Mesenteric fat pad (tissue), 1 donor: ENCODE measurements around the gene DTWD2. TPM values are rescaled to one million over a fixed set of nuclear protein-coding genes. Genes with fewer than 3 reads are reported as not detected.
"Not testable (repeated sequence)": the region's sequence is repeated elsewhere in the genome, so short reads cannot be mapped to it uniquely, and the experiment has no call there.

Experiments used
- DNase-seq: peaks from one replicate; pipeline ENCODE4 v3.0.0-alpha.2; 2020; ENCODE audit warnings: low spot score
- total RNA-seq: library from RNA; stranded (reverse); fragmentation: NEBNext Ultra II Directional; extraction: Animal tissue kit (Norgen Biotek cat#: 25700); gene quantifications from one replicate; pipeline ENCODE4 v1.2.1, GENCODE V29; 2021
- donor health status: DM: yes; HTN: yes; CAD: no.

DTWD2 gene
- total RNA-seq, 1 donor from 2014 or later, result 5.7 TPM

DNA sequence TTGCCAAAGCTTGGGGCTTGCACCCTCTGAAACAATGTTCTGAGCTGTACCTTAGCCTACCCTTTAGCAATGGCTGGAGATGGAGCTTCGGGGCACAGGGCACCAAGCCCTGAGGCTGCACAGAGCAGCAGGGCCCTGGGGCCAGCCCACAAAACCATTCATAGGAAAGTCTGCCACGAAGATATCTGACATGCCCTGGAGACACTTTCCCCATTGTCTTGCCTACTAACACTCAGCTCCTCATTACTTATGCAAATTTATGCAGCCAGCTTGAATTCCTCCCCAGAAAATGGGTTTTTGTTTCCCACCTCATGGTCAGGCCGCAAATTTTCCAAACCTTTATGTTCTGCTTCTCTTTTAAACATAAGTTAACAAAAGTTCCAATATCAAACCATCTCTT, 105.7 kb downstream of the DTWD2 start:
- DNase-seq, result no peak

DNA sequence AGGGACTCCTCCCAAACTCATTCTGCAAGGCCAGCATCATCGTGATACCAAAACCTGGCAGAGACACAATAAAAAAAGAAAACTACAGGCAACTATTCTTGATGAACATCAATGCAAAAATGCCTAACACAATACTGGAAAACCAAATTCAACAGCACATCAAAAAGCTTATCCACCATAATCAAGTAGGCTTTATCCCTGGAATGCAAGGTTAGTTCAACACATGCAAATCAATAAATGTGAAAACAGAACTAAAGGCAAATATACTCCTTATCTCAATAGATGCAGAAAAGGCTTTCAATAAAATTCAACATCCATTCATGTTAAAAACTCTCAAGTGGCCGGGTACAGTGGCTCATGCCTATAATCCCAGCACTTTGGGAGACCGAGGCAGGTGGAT, 111.5 kb downstream of the DTWD2 start:
- not testable (repeated sequence) for DNase-seq

DNA sequence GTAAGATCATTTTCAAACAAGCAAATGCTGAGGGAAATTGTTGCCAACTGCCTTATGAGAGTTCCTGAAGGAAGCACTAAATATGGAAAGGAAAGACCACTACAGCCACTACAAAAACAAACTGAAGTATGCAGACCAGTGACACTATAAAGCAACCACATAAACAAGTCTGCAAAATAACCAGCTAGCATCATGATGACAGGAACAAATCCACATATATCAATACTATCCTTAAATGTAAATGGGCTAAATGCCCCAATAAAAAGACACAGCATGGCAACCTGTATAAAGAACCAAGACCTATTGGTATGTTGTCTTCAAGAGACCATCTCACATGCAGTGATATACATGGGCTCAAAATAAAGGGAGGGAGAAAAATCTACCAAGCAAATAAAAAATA, 113.2 kb downstream of the DTWD2 start:
- DNase-seq, result no peak

DNA sequence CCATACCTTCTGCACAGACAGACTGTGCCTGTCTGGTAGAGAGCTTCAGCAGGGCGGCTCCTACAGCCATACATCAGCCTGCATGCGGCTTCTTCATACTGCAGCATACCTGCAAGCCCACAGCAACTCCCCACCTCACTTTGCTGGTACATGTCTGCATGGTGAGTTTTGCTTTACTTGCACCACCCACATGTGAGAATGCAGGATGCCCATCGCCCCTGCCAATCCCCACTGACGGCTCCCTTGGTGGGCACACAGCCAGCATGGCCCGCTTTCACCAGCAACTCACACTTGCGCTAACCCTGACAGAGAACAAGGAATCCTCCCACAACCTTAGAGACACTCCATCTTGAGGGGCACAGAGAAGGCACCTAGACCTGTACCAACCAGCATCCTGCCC, 114.9 kb downstream of the DTWD2 start:
- no peak for DNase-seq

DNA sequence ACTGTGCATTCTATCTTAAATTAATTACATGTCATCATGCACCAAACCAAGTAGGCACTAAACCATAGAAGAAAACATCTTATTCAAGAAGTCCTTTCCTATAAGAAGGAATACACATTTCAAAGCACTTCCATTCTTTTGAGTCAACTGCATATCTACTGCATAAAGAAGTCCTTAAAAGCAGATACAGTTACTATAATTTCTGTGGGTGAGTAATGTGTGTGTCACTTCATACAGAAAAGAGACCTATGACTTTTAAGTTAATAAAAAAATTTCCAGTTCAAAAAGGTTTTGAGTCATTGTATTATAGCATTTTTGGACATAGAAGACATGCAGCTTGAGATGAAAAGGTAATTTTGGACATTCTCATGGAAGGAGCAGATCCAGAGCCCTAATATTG, 125.0 kb downstream of the DTWD2 start:
- DNase-seq, result no peak

DNA sequence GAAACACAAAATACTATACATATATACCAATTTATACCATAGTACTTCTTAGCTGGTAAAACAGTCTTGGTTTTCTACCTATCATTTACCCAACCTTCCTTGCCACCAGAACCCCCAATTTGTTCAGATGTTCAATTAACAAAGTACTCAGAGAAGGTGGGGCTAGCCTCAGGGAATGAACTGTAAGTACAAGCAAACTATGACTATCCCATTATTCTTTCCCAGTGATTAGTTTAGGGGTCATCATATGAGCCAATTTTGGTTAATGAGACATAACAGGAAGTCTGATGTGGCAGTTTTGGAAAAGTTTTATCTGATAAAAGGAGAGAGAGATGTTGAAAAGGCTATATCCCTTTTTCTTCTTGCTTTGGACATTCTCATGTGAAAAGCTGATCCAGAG, 125.8 kb downstream of the DTWD2 start:
- DNase-seq, result no peak

DNA sequence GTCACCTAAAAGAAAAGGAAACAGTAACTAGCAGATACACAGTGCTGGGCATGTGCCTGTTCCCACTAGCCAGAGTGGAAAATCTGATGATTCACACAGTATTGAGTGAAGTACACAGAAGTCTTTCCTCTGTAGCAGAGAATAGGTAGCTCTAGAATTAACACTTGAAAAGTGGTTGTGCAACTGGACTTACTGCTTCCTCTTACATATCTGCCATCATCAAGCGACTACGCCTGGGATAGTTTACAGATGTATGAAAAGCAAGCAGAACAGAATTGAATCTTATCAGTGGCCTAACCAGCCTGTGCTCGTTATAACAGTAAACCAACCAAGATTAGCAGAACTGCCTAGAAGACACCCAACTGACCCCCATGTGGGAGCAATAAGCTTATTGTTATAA, 130.6 kb downstream of the DTWD2 start:
- no peak for DNase-seq

DNA sequence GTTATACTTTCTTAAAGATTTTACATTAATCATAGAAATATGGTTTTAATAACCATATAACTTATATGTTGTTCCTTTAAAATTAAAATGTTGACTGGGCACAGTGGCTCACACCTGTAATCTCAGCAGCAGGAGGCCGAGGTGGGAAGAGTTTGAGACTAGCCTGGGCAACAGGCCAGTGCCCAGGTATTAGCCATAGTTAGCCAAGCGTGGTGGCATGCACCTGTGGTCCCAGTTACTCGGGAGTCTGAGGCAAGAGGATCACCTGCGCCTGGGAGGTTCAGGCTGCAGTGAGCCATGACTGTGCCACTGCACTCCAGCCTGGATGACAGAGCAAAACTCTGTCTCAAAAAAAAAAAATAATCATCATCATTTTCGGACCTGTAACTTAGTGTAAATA, 133.5 kb downstream of the DTWD2 start:
- no peak for DNase-seq

DNA sequence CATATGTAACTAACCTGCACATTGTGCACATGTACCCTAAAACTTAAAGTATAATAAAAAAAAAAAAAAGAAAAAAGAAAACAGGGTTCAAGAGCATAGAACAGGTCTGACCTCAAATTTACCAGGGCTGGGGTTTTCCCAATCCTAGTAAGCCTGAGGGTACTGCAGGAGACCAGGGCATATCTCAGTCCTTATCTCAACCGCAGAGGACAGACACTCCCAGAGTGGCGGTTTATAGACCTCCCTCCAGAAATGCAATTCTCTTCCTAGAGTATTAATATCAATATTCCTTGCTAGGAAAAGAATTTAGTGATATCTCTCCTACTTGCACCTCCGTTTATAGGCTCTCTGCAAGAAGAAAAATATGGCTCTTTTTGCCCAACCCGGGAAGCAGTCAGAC, 136.6 kb downstream of the DTWD2 start:
- DNase-seq, result not testable (repeated sequence)

DNA sequence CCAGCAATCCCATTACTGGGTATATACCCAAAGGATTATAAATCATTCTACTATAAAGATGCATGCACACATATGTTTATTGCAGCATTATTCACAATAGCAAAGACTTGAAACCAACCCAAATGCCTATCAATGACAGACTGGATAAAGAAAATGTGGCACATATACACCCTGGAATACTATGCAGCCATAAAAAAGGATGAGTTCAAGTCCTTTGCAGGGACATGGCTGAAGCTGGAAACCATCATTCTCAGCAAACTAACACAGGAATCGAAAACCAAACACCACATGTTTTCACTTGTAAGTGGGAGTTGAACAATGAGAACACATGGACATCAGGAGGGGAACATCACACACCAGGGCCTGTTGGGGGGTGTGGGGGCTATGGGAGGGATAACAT, 138.8 kb downstream of the DTWD2 start:
- not testable (repeated sequence) for DNase-seq

DNA sequence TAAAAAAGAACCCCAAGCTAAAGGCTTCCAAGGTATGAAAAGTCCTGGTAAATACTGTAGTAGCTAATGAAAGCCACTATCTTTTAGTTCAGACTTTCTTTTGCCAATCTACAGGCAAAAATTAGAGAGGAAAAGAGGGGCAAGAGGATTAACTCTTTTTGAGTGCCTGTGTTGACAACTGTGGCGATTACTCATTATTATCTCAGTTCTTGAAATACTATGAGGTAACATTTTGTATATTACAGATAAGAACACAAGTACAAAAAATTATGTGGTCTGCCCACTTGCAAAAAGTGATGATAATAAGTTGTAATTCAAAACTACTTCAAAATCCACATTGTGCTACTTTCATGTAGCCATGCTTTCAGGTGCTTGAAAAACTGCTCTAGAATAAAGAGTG, 144.0 kb downstream of the DTWD2 start:
- DNase-seq, result no peak

DNA sequence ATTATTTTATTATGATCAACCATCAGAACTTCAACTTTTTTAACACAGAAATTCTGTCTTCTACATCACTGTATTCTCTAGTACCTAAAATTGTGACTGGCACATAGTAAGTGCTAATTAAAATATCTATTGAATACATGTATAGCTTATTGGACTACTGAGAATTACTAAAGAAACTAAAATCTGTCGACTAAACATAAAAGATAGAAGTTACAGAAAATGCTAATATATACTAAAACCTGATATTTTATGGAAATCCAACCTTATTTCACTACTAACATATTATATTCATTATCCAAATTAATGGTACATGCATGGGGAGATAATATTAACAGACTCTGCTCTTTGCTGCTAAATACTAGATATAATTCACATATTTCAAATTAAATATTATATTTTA, 153.6 kb downstream of the DTWD2 start:
- no peak for DNase-seq

DNA sequence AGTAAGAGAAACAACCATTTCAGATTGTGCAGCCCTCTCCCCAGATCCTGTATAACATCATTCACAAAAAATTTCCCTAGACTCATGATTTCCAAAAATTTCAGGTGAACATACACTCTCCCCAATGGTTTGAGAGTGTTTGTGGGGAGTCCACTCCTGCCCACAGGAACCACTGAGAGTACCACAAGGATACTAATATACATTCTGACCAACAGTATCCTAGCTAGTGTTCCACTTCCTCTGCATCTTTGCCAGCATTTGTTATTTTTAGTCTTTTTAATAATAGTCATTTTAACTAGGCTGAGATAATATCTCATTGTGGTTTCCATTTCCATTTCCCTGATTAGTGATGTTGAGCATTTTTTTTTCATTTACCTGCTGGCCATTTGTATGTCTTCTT, 155.4 kb downstream of the DTWD2 start:
- DNase-seq, result no peak

DNA sequence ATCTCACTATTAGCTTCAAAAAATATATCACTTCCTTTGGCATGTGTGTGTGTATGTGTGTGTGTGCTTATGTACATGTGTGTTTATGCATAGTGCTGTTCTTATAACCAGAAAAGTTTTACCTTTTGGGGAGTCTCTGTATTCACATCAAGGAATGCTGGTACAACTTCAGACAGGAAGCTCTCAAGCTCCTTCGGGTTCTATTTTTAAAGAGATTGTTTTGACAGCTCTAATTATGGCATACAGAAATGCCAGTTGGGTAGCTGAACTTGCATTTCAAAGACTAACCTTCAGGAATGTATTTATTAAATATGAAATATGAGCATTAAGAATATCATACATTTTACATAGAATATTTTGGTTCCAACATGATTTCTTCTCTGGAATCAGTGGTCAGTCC, 163.1 kb downstream of the DTWD2 start:
- DNase-seq, result no peak

DNA sequence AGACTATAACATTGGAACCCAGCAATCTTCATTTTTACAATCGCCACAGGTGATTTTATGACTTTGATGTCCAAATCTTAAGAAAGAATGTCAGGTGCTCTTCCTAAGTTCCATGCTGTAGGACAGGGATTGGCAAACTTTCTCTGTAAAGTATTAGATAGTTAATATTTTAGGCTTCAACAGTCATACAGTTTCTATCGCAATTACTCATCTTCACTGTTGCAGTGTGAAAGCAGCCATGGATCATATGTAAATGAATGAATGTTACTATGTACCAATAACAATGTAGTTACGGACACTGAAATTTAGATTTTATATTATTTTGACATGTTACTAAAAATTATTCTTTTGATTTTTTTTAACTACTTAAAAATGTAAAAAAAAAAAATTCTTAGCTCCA, 169.7 kb downstream of the DTWD2 start:
- DNase-seq, result no peak

DNA sequence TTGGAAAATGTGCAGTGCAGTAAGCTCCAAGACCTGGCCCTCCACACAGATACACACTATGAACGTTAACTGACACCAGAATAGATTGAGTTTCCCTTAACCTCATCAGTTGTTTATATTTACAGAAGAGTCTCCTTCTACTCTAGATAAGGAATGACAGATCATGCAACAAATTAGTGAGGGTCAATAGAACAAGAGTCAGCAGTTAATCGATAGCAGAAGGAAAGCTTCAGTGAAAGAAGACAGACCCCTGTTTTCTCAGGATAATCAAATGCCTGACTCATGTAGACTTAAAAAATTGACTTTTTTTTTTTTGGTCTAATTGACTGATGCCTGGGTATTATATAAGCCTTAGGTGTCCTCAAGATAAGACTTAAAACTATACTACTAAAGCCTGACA, 179.9 kb downstream of the DTWD2 start:
- DNase-seq, result no peak

DNA sequence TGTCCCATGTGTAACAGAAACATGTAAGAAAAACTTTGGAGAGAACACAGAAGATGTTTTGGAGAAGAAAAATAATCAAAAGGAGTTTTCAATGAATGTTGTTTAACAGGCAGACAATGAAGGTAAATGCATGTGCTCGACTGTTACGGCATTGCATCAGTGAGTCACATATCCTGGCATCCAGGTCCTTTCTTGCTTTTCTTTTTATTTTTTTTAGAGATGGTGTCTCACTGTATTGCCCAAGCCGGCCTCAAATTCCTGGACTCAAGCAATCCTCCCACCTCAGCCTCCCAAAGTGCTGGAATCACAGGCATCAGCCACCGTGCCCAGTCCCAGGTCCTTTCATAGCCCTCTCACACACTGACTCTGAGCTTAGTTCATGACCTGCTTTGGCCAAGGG, 181.8 kb downstream of the DTWD2 start:
- no peak for DNase-seq

DNA sequence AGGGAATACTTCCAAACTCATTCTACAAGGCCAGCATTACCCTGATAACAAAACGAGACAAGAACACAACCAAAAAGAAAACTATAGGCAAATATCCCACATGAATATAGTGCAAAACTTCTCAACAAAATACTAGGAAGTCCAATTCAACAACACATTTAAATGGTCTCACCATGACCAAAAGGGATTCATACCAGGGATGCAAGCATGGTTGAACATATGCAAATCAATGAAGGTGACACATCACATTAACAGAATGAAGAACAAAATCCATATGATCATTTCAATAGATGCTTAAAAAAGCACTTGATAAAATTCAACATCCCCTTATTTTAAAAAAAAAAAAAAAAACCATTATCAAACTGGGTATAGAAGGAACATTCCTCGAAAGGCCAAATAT, 186.0 kb downstream of the DTWD2 start:
- DNase-seq, result no peak

DNA sequence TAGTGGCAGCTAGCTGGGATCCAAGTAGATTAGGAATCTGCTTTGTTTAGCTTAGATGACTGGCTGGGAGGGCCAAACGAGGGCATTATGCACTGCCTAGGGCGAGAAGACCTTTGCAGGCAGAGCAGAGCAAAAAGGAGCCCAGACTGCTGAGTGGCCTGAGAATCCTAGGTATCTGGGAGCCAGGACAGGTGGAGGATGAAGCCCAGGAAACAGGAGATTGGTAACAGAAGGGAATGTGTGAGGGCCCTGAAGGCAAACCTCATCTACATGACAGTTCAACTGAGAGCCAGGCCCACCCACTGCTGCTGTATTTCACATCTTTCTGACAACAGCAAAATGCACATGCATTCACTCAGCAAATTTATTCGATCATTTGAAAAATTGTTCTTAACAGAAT, 192.3 kb downstream of the DTWD2 start:
- no peak for DNase-seq

DNA sequence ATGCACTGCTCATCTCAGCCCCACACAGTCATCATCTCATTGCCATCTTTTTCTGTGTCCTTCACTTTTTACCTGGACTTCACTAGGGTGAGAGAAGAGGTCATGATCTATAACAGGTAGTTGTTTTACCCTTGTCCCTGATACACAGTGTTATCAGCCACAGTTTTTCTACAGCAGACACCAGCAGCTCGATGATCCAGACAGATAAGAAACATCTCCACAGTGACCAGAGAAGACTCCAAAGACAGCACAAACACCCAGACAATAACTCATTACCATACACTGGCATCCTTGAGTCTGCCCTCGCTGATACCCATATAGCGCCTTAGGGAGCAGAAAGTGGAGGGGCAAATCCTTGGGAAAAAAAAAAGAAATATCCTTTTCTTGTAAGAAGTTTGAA, 194.1 kb downstream of the DTWD2 start:
- no peak for DNase-seq

DNA sequence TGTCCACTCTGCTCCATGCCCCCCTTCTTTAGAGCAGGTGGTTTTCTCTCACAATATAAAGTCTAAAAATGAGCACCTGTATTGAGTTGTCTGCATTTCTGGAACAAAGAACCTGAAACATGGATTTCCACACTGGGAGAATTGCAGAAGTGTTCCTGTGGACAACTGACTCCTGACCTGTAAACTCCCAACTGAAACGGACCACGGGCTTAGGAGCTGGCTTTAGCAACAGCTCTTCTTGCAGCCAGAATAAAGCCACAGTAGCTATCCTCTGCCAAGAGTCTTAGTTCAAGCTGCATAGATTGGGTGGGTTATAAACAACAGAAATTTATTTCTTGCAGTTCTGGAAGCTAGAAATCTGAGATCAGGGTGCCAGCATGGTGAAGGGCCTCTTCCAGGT, 194.7 kb downstream of the DTWD2 start:
- DNase-seq, result no peak

DNA sequence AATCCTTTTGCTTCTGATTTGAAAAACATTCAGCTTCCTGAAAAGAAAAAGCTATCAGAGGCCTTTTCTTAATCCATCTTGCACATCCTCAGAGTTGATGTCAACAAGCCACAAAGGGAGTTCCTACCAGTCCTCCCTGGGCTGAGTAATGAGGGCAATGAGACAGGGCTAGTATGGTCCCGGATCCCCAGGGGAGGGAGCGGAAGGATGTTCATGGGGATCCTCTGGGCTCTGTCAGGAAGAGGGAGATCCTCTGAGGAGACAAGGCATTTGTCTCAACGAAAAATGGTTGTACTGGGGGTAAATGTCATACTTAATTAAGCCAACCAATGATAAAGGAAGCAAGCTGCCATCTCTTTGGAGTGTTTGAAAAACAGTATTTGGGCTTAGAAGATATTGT, 195.3 kb downstream of the DTWD2 start:
- no peak for DNase-seq

DNA sequence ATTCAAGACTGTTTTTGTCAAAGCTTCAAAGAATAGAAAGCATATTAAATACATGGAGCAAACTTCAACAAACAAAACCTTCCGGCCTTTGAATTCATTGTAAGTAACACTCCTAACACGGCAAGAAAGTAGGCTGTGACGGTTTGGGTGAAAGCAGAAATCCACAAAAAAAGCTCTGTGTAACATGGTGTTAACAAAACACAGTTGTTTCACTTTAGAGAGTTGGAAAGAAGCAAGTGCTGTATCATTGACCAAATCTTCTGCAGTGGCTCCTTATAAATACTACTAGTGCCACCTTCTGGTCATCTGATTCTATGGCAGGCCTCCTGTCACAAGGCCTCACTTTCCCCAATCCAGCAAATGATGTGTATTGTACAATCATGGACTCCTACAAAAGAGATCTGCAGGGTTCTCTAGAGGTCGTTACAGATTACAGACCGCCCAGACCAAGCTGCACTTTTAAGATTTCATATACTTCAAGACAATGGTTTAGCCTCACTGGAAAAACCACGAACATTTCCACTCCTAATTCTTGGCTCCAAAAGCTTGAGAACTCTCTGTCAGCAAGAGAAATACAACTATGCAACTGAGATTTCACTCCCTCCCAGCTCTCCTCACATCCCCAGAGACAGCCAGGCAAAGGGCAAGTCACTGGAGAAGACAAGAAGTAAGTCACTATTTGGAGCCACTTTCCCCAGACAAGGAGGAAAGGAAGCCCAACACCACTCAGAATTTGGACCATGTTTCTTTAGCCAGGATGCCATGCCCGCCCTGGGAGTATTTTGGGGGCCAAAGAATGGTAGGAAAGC, 196.2 kb downstream of the DTWD2 start:
- DNase-seq, result no peak

DNA sequence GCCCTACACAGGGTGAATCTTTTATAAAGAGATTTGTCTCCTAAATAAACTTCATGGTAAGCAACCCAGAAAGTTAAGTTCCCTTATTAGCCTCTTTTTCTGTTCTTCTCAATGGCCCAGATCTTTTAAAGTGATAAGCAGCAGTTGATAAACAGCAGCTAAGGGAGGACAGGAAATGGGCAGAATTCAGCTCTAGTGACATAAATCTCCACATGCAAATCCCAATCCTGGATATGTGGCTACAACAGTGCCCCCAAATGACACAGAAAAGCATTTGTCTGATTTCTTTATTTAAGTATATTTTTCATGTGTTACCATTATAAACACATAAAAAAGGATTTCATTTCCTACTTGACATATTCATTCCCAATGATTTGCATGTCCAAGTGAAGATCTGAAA, 199.0 kb downstream of the DTWD2 start:
- DNase-seq, result no peak
